ENCODE results near the gene WSCD2. TPM values are rescaled to one million over a fixed set of nuclear protein-coding genes. Genes with fewer than 3 reads are reported as not detected.

The WSCD2 gene
- total and polyA plus RNA-seq, 2 donors (not counting 1 experiment from before 2014, with no cell fraction given), result 1.1 to 5.9 TPM

- no peaks in the 10 kb centered on the region for H4K20me1 ChIP-seq (ENCODE audit: control insufficient read depth, insufficient read depth, low read length, poor library complexity, severe bottlenecking)
- H2AFZ ChIP-seq (ENCODE audit: insufficient read depth, low read depth, low read length, poor library complexity, severe bottlenecking), result no peak overlapping the region
- no peak overlapping the region for H3K4me3 ChIP-seq (ENCODE audit: control extremely low read depth in 1 of 5, extremely low read depth in 1 of 5, insufficient read depth in 1 of 5, low read depth in 2 of 5, low read length in 4 of 5)
- intact Hi-C loops (cut with micrococcal nuclease), result no loop called here
- 82% methylated on average over 5 of the region's 6 CpGs for WGBS (ENCODE audit: insufficient coverage)
- no peaks in the 10 kb centered on the region for H3K4me1 ChIP-seq (ENCODE audit: control insufficient read depth in 2 of 2, insufficient read depth in 2 of 2, low read length in 2 of 2)
- H3K9me3 Mint-ChIP-seq (ENCODE audit: insufficient read depth), result no peaks in the 10 kb centered on the region
- H3K36me3 ChIP-seq (replicated peaks in 1 of 2; ENCODE audit: control extremely low read depth in 1 of 2, control insufficient read depth in 1 of 2, extremely low read depth in 1 of 2, insufficient read depth in 2 of 2, low read length in 1 of 2), result no peaks in the 10 kb centered on the region
- no peak for ATAC-seq (ENCODE audit: low read depth)
- DNase-seq, result no peak
- ChIA-PET POLR2A (no interaction called here), CTCF (no interaction called here)
- peaks cover 0 to 4% (median 0%) of the 10 kb centered on the region in 4 experiments for H3K27me3 ChIP-seq (replicated peaks in 1 of 4; ENCODE audit: control extremely low read depth in 1 of 4, control insufficient read depth in 3 of 4, insufficient read depth in 4 of 4, low read length in 3 of 4)
- peaks cover 15% of the 10 kb centered on the region for H3K4me1 Mint-ChIP-seq
- no peak overlapping the region for H3K4me3 Mint-ChIP-seq
- H3K9ac ChIP-seq (ENCODE audit: low read length), result no peak overlapping the region
- H3K27me3 Mint-ChIP-seq, result peaks cover 13% of the 10 kb centered on the region
- H3K9me3 ChIP-seq (ENCODE audit: control extremely low read depth in 1 of 3, control insufficient read depth in 2 of 3, insufficient read depth in 1 of 3, low read length in 2 of 3), result no peaks in the 10 kb centered on the region
- H3K79me2 ChIP-seq (ENCODE audit: control insufficient read depth, insufficient read depth, low read length), result no peaks in the 10 kb centered on the region
- H3K27ac Mint-ChIP-seq, result no peak overlapping the region
- no peak overlapping the region for H3K27ac ChIP-seq (ENCODE audit: low read length in 2 of 2)
- no peak overlapping the region for H3K4me2 ChIP-seq (replicated peaks; ENCODE audit: low read depth, low read length, poor library complexity, severe bottlenecking)
- TF ChIP-seq CTCF (IDR thresholded peaks at IDR 0.05) (no peak), EZH2 (IDR thresholded peaks at IDR 0.05; ENCODE audit: borderline replicate concordance, insufficient read depth, low read depth, low read length, poor library complexity, severe bottlenecking) (no peak)
Observed at GRCh38 chr12:108136697-108137096, 7.6 kb downstream of the WSCD2 start.

GRCh38 chr12:108139454-108139853 lies 10.4 kb downstream of the WSCD2 start:
- no CpG with 5 or more reads among the region's 2 CpGs for WGBS (ENCODE audit: insufficient coverage)
- Histone ChIP-seq H3K9me3 (ENCODE audit: control extremely low read depth in 1 of 3, control insufficient read depth in 2 of 3, insufficient read depth in 1 of 3, low read length in 2 of 3) (no peaks in the 10 kb centered on the region), H3K4me2 (replicated peaks; ENCODE audit: low read depth, low read length, poor library complexity, severe bottlenecking) (no peak overlapping the region), H4K20me1 (ENCODE audit: control insufficient read depth, insufficient read depth, low read length, poor library complexity, severe bottlenecking) (no peaks in the 10 kb centered on the region), H3K9ac (ENCODE audit: low read length) (no peak overlapping the region), H3K4me1 (ENCODE audit: control insufficient read depth in 2 of 2, insufficient read depth in 2 of 2, low read length in 2 of 2) (no peaks in the 10 kb centered on the region), H3K27ac (ENCODE audit: low read length in 2 of 2) (no peak overlapping the region), H3K79me2 (ENCODE audit: control insufficient read depth, insufficient read depth, low read length) (no peaks in the 10 kb centered on the region), H3K36me3 (replicated peaks in 1 of 2; ENCODE audit: control extremely low read depth in 1 of 2, control insufficient read depth in 1 of 2, extremely low read depth in 1 of 2, insufficient read depth in 2 of 2, low read length in 1 of 2) (no peaks in the 10 kb centered on the region), H2AFZ (ENCODE audit: insufficient read depth, low read depth, low read length, poor library complexity, severe bottlenecking) (no peak overlapping the region), H3K27me3 (replicated peaks in 1 of 4; ENCODE audit: control extremely low read depth in 1 of 4, control insufficient read depth in 3 of 4, insufficient read depth in 4 of 4, low read length in 3 of 4) (no peaks in the 10 kb centered on the region), H3K4me3 (ENCODE audit: control extremely low read depth in 1 of 5, extremely low read depth in 1 of 5, insufficient read depth in 1 of 5, low read depth in 2 of 5, low read length in 4 of 5) (no peak overlapping the region)
- POLR2A ChIA-PET, result no interaction called here
- no peak for TF ChIP-seq CTCF (IDR thresholded peaks at IDR 0.05)
- TF ChIP-seq EZH2 (IDR thresholded peaks at IDR 0.05; ENCODE audit: borderline replicate concordance, insufficient read depth, low read depth, low read length, poor library complexity, severe bottlenecking), result no peak
- Mint-ChIP-seq H3K27ac (no peak overlapping the region), H3K4me3 (no peak overlapping the region), H3K9me3 (ENCODE audit: insufficient read depth) (no peaks in the 10 kb centered on the region), H3K4me1 (no peaks in the 10 kb centered on the region), H3K27me3 (peaks cover 3% of the 10 kb centered on the region)
- ATAC-seq (ENCODE audit: low read depth) (no peak), DNase-seq (no peak)
- CTCF ChIA-PET, result no interaction called here
- intact Hi-C loops (cut with micrococcal nuclease), result no loop called here
